ENCODE measurements around the gene SH3RF3.

The SH3RF3 gene

DNA sequence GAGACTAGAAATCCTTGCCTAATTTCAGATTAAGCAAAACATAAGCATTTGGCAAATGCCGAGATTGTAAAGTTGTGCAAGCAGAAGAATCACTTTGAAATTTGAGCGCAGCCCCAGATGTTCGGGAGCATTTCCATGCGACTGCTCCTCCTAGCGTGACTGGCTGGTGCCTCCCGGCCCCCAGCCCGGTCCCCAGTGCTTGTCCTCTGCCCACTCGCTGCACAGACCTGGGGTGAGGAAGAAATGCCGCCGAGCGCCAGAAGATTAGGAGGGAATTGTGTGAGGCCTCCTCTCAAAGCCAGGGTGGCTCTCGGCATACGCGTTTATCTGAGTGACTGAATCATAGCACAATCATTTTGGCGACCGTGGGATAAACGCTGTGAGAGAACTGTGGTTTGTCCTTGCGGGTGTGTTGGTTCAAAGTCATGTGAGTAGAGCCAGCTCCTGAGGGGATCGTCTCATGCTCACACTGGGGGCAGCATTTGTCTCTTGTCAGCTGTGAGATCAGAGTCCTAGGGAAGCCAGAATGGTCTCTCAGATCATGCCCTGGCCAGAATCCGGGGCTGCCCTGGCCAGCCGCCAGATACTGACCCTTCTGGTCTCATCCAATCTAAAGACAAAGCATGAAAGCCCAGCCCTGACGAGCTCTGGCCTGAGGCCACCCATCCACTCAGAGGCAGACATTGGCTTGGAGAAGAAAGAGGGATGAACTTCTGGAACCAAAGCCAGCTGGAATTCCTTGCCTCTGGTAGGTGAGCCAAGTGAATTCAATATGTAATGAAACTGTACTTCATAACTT lies 189.3 kb downstream of the SH3RF3 start:
- DNase-seq = no peak

DNA sequence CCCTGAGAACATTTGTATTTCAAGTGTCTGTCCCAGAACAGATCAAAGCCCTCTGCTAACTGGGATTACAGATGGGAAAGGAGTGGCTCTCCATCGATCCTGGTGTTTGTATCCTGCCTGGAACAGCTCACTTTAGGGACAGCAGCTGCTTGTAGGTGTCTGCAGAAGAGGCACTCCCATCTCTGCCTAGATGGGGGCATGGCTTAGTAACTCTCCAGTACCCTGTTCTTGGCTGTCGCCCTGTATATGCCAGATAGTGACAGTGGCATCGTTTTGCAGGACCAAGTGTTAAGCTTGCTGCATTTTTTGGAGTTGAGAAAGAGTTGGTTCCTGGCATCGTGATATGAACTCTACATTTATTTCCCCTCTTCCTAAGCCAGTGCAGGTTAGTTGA lies 189.9 kb downstream of the SH3RF3 start:
- DNase-seq = no peak

GRCh38 chr2:109320195-109320922 lies 191.4 kb downstream of the SH3RF3 start:
- no peak for DNase-seq

DNA sequence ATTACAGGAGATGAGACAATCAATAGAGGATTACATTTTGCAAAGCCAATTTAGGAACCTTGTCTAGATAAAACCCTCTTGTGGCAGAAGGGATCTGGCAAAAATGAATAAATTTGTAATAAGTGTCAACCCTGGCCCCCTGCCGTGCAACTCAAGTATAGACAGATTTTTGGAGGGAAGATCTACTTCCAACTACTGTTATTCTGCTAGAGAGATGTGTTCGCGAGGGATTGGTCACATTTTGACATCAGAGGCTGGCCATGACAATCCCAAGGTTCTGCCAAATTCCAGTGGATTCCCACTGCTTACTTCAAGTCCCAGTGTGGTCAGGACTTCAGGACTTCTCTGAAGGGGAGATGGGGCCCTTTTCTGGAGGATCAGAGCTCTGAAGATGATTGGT lies 192.6 kb downstream of the SH3RF3 start:
- no peak for DNase-seq

- DNase-seq = no peak
Observed at GRCh38 chr2:109322111-109322510, 193.1 kb downstream of the SH3RF3 start.

DNA sequence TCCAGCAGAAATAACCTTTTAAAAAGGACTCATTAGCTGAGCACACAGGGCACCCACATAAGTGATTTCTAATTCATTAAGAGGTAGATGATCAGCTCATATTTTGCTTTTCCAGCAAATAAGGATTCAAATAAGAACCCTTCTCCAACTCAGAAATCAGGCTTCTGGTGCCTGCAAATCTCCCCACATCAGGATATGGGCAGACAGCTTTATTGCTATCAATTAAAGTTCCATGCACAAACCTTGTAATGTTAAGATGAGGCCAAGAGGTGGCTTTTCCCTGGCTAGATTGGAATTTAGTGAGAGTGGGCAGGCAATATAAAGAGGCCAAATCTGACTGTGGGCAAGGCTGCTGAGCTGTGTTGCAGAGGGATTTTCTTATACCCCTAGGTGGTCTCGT lies 193.6 kb downstream of the SH3RF3 start:
- no peak for DNase-seq

GRCh38 chr2:109324861-109325260 lies 195.9 kb downstream of the SH3RF3 start:
- DNase-seq = no peak

- DNase-seq = no peak
Observed at GRCh38 chr2:109325570-109325969, 196.6 kb downstream of the SH3RF3 start.

DNA sequence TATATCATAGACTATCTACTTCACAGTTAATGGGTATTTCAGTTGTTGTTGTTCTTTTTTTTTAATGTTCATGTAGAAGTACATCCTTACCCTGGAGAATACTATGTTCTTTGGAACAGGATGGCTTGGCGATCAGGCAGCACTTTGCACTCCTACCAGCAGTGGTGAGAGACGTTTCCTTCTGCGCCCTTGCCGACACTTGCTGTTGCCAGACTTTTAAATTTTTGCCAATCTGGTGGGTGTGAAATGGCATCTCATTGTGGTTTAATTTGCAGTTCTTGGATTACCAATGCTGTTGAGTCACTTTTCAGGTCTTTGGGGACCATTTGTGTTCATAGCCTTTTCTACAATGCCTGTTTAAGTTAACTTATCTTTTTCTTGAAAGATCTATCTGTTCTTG lies 197.3 kb downstream of the SH3RF3 start:
- no peak for DNase-seq

- no peak for DNase-seq
Observed at GRCh38 chr2:109330056-109330455, 201.1 kb downstream of the SH3RF3 start.

GRCh38 chr2:109331081-109331480 lies 202.1 kb downstream of the SH3RF3 start:
- DNase-seq = no peak

- DNase-seq = no peak
Observed at GRCh38 chr2:109331896-109332848, 203.2 kb downstream of the SH3RF3 start.

DNA sequence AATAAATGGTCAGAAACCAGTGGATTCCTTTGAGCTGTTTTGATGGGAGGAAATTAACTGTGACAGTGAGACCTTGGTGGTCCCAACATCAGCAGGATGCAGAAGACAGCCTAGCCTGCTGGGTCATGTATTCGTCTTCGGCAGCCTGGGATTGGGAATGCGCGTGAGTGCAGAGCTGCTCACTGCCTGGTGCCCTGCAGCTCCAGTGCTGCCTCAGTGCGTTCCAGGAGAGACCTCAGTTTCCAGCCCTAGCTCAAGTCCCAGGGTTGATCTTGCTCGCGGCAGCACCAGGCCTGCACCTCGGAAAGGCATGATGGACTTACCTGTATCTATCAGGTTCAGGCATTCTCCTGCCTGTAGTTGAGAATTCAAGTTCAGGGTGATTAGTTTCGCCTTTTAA lies 203.9 kb downstream of the SH3RF3 start:
- DNase-seq = no peak

DNA sequence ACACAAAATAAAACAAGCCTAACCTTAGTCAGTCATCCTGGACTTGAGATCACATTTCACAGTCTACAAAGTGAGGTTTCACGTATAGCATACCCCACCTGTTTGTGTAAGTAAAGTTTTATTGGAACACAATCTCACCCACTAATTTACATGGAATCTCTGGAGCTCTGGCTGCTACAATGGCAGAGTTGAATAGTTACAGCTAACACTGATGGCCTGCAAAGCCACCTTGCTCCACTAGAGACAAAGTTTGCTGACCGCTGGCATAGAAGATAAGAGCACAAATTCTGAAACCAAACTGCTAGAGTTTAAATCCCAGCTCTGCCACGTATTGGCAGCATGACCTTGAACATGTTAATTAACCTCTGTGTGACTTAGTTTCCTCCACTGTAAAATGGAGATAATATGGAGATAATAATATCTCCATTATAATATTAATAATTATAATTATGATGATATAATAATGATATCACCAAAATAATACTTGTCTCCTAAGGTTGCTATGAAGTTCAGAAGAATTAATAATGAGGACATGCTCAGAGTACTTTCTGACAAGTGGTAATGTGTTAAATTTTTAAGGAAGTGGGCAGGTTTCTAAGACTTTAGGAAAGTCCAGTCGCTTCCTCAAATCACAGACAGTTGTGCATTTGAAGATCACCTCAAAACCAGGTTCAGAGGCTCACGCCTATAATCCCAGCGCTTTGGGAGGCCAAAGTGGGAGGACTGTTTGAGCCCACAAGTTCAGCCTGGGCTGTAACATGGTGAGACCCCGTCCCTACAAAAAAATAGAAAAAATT lies 204.6 kb downstream of the SH3RF3 start:
- DNase-seq = no peak

GRCh38 chr2:109335631-109336176 lies 206.7 kb downstream of the SH3RF3 start:
- DNase-seq = no peak

- no peak for DNase-seq
Observed at GRCh38 chr2:109336296-109336695, 207.3 kb downstream of the SH3RF3 start.

GRCh38 chr2:109337221-109337620 lies 208.2 kb downstream of the SH3RF3 start:
- no peak for DNase-seq

GRCh38 chr2:109339519-109339966 lies 210.5 kb downstream of the SH3RF3 start:
- no peak for DNase-seq

DNA sequence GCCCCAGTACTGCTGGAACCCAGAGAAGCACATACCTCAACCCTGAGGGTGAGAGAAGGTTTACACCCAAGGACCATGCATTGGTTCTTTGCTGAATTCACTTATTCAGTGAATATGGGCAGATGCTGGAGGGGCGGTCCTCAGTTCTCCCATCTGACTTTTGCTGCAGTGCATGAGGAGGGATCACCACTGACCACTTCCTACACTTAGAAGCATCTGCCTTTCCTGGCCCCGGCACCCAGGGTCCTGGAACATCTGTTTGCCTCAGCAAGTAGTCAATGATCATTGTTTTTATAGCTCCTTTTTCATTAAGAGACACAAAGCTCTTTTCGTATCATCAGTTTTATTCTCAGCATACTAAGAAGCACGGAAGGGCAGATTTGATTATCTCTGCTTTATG lies 211.4 kb downstream of the SH3RF3 start:
- no peak for DNase-seq

DNA sequence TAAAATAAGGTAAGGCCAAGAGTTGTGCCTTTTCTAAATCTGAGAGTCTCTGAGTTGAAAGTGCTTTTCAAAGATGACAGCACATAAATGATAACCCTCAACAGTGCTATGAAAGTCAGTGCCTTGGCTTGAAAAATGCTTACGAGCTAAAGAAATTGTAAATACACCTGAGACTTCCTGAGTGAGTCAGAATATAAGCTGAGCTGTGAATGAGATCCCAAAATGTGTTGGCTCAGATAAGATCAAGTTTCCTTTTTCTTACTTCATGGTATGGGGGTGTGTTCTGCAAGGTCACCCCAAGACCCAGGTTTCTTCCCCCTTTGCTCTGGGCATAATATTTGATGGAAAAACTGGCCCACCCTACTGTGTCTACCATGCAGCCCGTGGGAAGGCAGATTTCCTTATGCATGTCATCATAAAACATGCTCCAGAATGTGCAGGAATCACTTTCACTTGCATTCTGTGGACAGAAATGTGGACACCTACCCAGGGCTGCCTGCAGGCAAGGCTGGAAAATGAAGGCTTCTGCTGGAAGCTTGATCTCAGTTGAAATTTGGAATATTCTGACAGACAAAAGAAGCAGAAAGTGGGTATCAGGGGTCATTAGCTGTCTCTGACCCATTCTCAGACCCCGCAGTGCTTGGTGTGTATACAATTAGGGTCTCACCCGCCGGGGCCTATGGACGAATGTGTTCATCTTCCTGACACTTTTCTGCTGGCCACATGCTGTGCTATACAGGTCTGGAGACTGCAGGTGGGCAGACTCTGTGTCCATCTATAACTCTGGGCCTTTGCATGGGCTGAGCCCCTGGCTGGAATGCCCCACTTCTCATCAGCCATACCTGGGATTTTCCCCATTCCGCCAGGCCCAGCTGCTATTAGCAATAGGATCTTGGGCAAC lies 212.6 kb downstream of the SH3RF3 start:
- DNase-seq = no peak
